Breast epithelium (tissue), 3 donors: ENCODE measurements around the gene NCKAP5.

ENCODE experiments used
- CTCF ChIP-seq, 3 donors: fragments of 450-650 bp; IDR thresholded peaks; one replicate each; pipeline ENCODE4 v1.5.1; 2016 to 2017; ENCODE audit warnings: antibody characterized with exemption in 3 of 3, mild to moderate bottlenecking in 3 of 3, moderate library complexity in 3 of 3
- POLR2AphosphoS5 ChIP-seq, 3 donors: sonication (generic); formaldehyde crosslinking; IDR thresholded peaks; one replicate each; pipeline ENCODE4 v1.6.1; 2017; ENCODE audit warnings: antibody characterized with exemption in 3 of 3

DNA sequence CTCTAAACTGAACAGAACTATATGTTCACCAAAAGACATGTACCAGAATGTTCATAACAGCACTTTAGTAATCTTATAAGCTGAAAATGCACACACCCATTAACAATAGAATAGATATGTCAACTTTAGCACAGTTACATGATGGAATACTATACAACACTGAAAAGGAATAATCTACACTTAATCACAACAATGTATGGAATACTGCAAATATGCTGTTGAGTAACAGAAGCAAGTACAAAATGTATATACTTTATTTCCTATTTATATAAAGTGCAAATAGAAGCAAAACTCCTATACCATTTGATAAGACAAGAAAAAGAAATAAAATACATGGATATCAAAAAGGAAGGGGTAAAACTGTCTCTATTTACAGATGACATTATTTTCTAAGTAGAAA lies 352.8 kb downstream of the NCKAP5 start:
- TF ChIP-seq POLR2AphosphoS5 (IDR thresholded peaks at IDR 0.05) (no peak), CTCF (IDR thresholded peaks at IDR 0.05) (no peak)
